Measurements from ENCODE around the gene TMEM98.
A peak's percentile ranks its signal among the peaks of the same experiment; 100 is the strongest.

TMEM98 gene

GRCh38 chr17:32901743-32902142 lies 26.2 kb upstream of the TMEM98 start:
- TF ChIP-seq, protein P1, sequence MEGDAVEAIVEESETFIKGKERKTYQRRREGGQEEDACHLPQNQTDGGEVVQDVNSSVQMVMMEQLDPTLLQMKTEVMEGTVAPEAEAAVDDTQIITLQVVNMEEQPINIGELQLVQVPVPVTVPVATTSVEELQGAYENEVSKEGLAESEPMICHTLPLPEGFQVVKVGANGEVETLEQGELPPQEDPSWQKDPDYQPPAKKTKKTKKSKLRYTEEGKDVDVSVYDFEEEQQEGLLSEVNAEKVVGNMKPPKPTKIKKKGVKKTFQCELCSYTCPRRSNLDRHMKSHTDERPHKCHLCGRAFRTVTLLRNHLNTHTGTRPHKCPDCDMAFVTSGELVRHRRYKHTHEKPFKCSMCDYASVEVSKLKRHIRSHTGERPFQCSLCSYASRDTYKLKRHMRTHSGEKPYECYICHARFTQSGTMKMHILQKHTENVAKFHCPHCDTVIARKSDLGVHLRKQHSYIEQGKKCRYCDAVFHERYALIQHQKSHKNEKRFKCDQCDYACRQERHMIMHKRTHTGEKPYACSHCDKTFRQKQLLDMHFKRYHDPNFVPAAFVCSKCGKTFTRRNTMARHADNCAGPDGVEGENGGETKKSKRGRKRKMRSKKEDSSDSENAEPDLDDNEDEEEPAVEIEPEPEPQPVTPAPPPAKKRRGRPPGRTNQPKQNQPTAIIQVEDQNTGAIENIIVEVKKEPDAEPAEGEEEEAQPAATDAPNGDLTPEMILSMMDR (IDR thresholded peaks at IDR 0.05): no peak
- no peak for DNase-seq
- Histone ChIP-seq H3K4me3 (no peak overlapping the region), H3K4me1 (peaks cover 0 to 15% (median 0%) of the 10 kb centered on the region in 4 donors), H3K36me3 (no peaks in the 10 kb centered on the region), H3K9me3 (no peaks in the 10 kb centered on the region), H3K27me3 (no peaks in the 10 kb centered on the region), H3K27ac (no peak overlapping the region)
- intact Hi-C loops (cut with DNase I; ENCODE audit: low total_unique reads): loop anchor here (10.0 kb wide), 1 partner anchor 117 kb away; no protein-coding TSS in a partner anchor

DNA sequence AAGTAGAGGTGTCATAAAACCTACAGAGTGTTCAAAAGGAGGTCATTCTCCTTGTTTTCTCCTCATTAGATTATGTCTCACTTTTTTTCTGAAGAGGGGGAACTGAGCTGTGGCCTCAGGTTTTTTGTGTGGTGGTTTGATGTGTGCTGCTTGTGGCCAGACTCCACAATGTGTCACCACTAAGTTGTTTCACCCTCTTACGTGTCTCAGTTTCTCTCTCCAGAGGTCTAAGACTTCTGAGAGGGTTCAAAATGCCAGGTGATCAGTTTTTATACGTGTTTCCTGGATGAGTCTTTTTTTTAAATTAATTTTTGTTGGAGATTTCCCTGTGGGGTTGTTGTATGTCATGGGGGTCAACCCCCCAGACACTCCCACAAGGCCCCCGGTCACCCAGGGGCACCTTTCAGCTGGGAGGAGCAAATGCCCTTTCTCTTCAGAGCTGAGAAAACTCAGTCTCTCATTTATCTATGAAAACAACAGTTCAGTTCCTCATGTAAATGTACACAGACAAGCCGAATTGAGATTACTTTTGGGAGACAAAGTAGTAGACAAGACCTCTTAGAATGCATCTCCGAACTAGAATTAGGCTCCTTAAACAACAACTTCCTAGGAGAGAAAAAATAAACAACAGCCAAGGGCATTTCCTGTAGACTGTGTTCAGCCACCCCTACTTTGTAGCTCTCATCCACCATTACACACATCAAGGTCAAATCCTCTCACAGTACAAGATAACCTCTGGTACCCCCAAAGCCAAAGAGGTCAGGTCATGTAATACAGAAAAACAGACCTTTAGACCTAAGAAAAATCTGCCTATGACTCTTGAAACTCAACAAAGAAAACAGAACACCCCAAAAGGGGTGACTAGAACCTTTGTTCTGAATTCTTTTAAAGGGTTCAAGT lies 23.9 kb upstream of the TMEM98 start:
- Histone ChIP-seq H3K9me3 (no peaks in the 10 kb centered on the region), H3K4me3 (no peak overlapping the region), H3K4me1 (peaks cover 0 to 4% (median 0%) of the 10 kb centered on the region in 4 donors), H3K27ac (no peak overlapping the region), H3K27me3 (no peaks in the 10 kb centered on the region), H3K36me3 (no peaks in the 10 kb centered on the region)
- TF ChIP-seq, protein P1 (IDR thresholded peaks at IDR 0.05): no peak
- intact Hi-C loops (cut with DNase I; ENCODE audit: low total_unique reads): loop anchor here (10.0 kb wide), 1 partner anchor 119 kb away; no protein-coding TSS in a partner anchor
- no peak for DNase-seq

DNA sequence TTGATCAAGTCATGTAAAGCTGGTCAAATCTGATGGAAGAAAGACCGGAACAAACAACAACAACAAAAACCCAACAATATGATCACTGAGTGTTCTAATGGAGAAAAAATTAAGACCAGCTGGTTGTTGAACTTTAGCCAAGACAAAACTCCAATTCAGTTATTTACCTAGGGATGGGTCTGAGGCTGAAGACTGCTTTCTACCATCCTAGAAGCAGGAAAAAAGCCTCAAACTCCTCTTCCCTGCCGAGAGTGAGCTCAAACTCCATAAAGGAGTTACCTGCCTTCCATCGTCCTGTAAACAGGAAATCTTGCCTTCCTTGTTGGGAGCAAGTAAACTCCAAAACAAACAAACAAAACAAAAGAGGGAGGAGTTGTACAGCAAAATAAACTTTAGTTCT lies 23.1 kb upstream of the TMEM98 start:
- H3K27me3 ChIP-seq: no peaks in the 10 kb centered on the region
- intact Hi-C loops (cut with DNase I; ENCODE audit: low total_unique reads): loop anchor here (10.0 kb wide), 1 partner anchor 120 kb away; no protein-coding TSS in a partner anchor
- no peaks in the 10 kb centered on the region for H3K36me3 ChIP-seq
- no peak for DNase-seq
- H3K27ac ChIP-seq: no peak overlapping the region
- peaks cover 0 to 5% (median 3%) of the 10 kb centered on the region in 4 donors for H3K4me1 ChIP-seq
- TF ChIP-seq, protein P1 (IDR thresholded peaks at IDR 0.05): no peak
- H3K9me3 ChIP-seq: no peaks in the 10 kb centered on the region
- no peak overlapping the region for H3K4me3 ChIP-seq

DNA sequence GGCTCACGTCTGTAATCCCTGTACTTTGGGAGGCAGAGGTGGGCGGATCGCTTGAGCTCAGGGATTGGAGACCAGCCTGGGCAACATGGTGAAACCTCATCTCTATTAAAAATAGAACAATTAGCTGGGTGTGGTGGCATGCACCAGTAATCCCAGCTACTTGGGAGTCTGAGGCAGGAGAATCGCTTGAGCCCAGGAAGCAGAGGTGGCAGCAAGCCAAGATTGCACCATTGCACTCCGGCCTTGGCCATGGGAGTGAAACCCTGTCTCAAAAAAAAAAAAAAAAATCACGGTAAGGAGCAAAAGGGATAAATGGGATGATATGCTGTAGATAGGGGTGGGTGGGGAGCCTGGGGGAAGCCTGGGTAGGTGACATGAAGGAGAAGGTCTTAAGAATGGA lies 20.4 kb upstream of the TMEM98 start:
- Histone ChIP-seq H3K36me3 (no peaks in the 10 kb centered on the region), H3K9me3 (no peaks in the 10 kb centered on the region), H3K27ac (no peak overlapping the region), H3K4me3 (no peak overlapping the region), H3K27me3 (no peaks in the 10 kb centered on the region), H3K4me1 (peaks cover 0 to 20% (median 13%) of the 10 kb centered on the region in 4 donors)
- no peak for DNase-seq
- intact Hi-C loops (cut with DNase I; ENCODE audit: low total_unique reads): loop anchor here (10.0 kb wide), 1 partner anchor 123 kb away; no protein-coding TSS in a partner anchor
- TF ChIP-seq, protein P1 (IDR thresholded peaks at IDR 0.05): no peak

- Histone ChIP-seq H3K4me1 (peaks cover 0 to 20% (median 13%) of the 10 kb centered on the region in 4 donors), H3K36me3 (no peaks in the 10 kb centered on the region), H3K27me3 (no peaks in the 10 kb centered on the region), H3K27ac (peak overlapping the region in 1 of 2 donors; percentile 12), H3K4me3 (no peak overlapping the region), H3K9me3 (no peaks in the 10 kb centered on the region)
- TF ChIP-seq, protein P1 (IDR thresholded peaks at IDR 0.05): peak; percentile 83 to 86
- peak; percentile 88 for DNase-seq
- intact Hi-C loops (cut with DNase I; ENCODE audit: low total_unique reads): loop anchor here (10.0 kb wide), 1 partner anchor 125 kb away; no protein-coding TSS in a partner anchor
Observed at GRCh38 chr17:32909787-32910369, 18.1 kb upstream of the TMEM98 start.

Measured in tibial artery (tissue), 4 donors.